ENCODE results near the gene PKP4. TPM values are rescaled to one million over a fixed set of nuclear protein-coding genes. Genes with fewer than 3 reads are reported as not detected.

Gene PKP4
- total RNA-seq, 1 experiment from 2014 or later = 55.2 TPM

DNA sequence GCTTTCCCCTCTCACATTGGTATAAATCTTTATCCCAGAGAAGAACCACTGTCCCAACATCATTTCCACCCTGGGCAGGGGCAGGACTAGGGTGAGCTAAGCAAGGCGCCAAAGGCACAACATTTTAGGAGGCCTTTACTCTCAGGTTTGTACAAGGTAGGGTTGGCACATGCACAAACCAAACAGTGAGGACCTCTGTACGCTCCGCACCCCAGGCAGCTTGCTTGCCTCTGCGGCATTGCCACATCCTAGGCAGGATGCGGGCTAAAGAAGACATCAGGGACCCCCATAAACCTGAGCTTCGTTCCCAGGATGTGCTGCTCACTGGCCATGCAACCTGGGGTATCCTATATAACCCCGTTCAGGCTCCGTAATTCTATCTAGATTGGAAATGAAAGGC lies 210.2 kb downstream of the PKP4 start:
- Histone ChIP-seq H3K9me2 (ENCODE audit: insufficient read depth) (no peaks in the 10 kb centered on the region), H3K79me2 (ENCODE audit: insufficient read depth, low read length) (no peaks in the 10 kb centered on the region), H3K4me3 (replicated peaks in 1 of 2; ENCODE audit: low read depth in 1 of 2, low read length in 2 of 2) (no peak overlapping the region), H3K9ac (ENCODE audit: low read length) (no peak overlapping the region), H3K36me3 (ENCODE audit: control insufficient read depth in 1 of 2, insufficient read depth in 2 of 2, low read length in 2 of 2) (peaks cover 19% of the 10 kb centered on the region in 2 experiments; a peak in 3 of 4 replicates), H4K20me1 (ENCODE audit: insufficient read depth) (no peaks in the 10 kb centered on the region), H3K9me3 (ENCODE audit: control insufficient read depth in 1 of 2, insufficient read depth in 1 of 2, low read depth in 1 of 2, low read length in 2 of 2) (no peaks in the 10 kb centered on the region), H3K27me3 (ENCODE audit: insufficient read depth, low read length) (no peaks in the 10 kb centered on the region), H3K27ac (ENCODE audit: low read depth, low read length) (no peak overlapping the region), H2AFZ (ENCODE audit: low read depth, low read length, poor library complexity, severe bottlenecking) (no peak overlapping the region), H3K4me2 (ENCODE audit: low read length) (no peak overlapping the region), H3K4me1 (ENCODE audit: control insufficient read depth in 1 of 2, insufficient read depth in 2 of 2, low read length in 2 of 2) (no peaks in the 10 kb centered on the region)
- RAD21 ChIA-PET (ENCODE audit: low non-redundant PET in 1 of 2, low total read pairs in 2 of 2, uncharacterized antibody in 2 of 2, unreplicated experiment in 2 of 2) = no interaction called here
- no peak for ATAC-seq
- POLR2A ChIA-PET = no interaction called here
- no peak for DNase-seq (ENCODE audit: low read depth, low spot score)
- intact Hi-C loops (cut with micrococcal nuclease) = no loop called here
- BruUV-seq (replicated peaks) = no TSS peak
- TF ChIP-seq POLR2AphosphoS5 (IDR thresholded peaks at IDR 0.05; ENCODE audit: low read depth, low read length) (no peak), ZNF274 (IDR thresholded peaks at IDR 0.05; ENCODE audit: low read depth, low read length) (no peak), YY1 (IDR thresholded peaks at IDR 0.05; ENCODE audit: extremely low read depth, insufficient replicate concordance, low read depth, low read length) (no peak), RAD21 (IDR thresholded peaks at IDR 0.05; ENCODE audit: low read depth) (no peak), EZH2 (IDR thresholded peaks at IDR 0.05) (no peak), ZFX (IDR thresholded peaks at IDR 0.05) (no peak), POLR2A (IDR thresholded peaks at IDR 0.05; ENCODE audit: borderline replicate concordance, extremely low read depth, insufficient read depth, insufficient read length) (no peak), TCF7L2 (IDR thresholded peaks at IDR 0.05; ENCODE audit: borderline replicate concordance, extremely low read depth, insufficient read depth, insufficient read length) (no peak), CBX3 (IDR thresholded peaks at IDR 0.05; ENCODE audit: low read depth) (no peak), JUND (IDR thresholded peaks at IDR 0.05) (no peak), ELF1 (IDR thresholded peaks at IDR 0.05; ENCODE audit: borderline replicate concordance, low read depth) (no peak), MAX (IDR thresholded peaks at IDR 0.05) (no peak), SP1 (IDR thresholded peaks at IDR 0.05; ENCODE audit: low read depth) (no peak), EZH2phosphoT487 (IDR thresholded peaks at IDR 0.05; ENCODE audit: borderline replicate concordance) (no peak), FOSL1 (IDR thresholded peaks at IDR 0.05; ENCODE audit: low read depth) (no peak), CEBPB (IDR thresholded peaks at IDR 0.05; ENCODE audit: low read depth) (no peak)
- TF ChIP-seq, protein P1, sequence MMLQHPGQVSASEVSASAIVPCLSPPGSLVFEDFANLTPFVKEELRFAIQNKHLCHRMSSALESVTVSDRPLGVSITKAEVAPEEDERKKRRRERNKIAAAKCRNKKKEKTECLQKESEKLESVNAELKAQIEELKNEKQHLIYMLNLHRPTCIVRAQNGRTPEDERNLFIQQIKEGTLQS (IDR thresholded peaks at IDR 0.05) = no peak
- TF ChIP-seq, protein P2, sequence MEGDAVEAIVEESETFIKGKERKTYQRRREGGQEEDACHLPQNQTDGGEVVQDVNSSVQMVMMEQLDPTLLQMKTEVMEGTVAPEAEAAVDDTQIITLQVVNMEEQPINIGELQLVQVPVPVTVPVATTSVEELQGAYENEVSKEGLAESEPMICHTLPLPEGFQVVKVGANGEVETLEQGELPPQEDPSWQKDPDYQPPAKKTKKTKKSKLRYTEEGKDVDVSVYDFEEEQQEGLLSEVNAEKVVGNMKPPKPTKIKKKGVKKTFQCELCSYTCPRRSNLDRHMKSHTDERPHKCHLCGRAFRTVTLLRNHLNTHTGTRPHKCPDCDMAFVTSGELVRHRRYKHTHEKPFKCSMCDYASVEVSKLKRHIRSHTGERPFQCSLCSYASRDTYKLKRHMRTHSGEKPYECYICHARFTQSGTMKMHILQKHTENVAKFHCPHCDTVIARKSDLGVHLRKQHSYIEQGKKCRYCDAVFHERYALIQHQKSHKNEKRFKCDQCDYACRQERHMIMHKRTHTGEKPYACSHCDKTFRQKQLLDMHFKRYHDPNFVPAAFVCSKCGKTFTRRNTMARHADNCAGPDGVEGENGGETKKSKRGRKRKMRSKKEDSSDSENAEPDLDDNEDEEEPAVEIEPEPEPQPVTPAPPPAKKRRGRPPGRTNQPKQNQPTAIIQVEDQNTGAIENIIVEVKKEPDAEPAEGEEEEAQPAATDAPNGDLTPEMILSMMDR (IDR thresholded peaks at IDR 0.05 in 2 of 3, conservative IDR thresholded peaks at IDR 0.05 in 1 of 3; ENCODE audit: borderline replicate concordance in 1 of 3, insufficient read depth in 1 of 3, low read depth in 2 of 3, low read length in 2 of 3) = no peak
- TF ChIP-seq, protein P3, sequence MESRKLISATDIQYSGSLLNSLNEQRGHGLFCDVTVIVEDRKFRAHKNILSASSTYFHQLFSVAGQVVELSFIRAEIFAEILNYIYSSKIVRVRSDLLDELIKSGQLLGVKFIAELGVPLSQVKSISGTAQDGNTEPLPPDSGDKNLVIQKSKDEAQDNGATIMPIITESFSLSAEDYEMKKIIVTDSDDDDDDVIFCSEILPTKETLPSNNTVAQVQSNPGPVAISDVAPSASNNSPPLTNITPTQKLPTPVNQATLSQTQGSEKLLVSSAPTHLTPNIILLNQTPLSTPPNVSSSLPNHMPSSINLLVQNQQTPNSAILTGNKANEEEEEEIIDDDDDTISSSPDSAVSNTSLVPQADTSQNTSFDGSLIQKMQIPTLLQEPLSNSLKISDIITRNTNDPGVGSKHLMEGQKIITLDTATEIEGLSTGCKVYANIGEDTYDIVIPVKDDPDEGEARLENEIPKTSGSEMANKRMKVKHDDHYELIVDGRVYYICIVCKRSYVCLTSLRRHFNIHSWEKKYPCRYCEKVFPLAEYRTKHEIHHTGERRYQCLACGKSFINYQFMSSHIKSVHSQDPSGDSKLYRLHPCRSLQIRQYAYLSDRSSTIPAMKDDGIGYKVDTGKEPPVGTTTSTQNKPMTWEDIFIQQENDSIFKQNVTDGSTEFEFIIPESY (IDR thresholded peaks at IDR 0.05; ENCODE audit: extremely low read depth, insufficient replicate concordance, low read length) = no peak
- CTCF ChIA-PET = no interaction called here

Data from HCT116 (cell line).